ENCODE data around the gene FOXP1.
"Not testable (repeated sequence)": the region's sequence is repeated elsewhere in the genome, so short reads cannot be mapped to it uniquely, and the experiment has no call there.

FOXP1 gene

DNA sequence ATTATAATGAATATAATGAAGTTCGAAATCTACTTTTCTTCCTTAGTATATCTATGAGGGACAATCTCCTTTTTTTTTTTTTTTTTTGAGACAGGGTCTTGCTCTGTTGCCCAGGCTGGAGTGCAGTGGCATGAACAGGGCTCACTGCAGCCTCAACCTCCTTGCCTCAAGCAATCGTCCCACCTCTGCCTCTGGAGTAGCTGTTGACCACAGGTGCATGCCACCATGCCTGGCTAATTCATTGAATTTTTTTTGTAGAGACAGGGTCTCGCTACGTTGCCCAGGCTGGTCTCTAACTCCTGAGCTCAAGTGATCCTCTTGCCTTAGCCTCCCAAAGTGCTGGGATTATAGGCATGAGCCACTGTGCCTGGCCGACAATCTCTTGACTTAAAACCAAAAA is 607.5 kb downstream of the FOXP1 start:
- not testable (repeated sequence) for DNase-seq (ENCODE audit: low spot score)

DNA sequence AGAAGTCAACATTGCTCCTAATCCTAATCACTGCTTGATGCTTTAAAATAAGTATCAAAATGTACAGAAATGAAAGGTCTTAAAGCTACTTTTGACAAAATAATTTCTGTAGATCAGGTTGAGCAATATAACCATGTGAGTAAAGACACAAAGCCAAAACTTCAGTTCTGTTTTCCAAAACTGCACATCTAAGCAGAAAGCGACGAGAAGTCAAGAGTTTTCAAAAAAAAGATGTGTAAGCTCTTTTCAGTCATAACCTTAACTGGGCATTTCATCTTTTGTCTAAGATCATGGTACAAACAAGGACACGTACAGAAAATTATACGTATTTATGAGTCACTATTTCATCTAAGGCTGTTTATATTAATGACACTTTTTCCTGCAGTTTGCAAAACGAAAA is 608.8 kb downstream of the FOXP1 start:
- no peak for DNase-seq (ENCODE audit: low spot score)

GRCh38 chr3:70973558-70973957 is 610.0 kb downstream of the FOXP1 start:
- no peak for DNase-seq (ENCODE audit: low spot score)

DNA sequence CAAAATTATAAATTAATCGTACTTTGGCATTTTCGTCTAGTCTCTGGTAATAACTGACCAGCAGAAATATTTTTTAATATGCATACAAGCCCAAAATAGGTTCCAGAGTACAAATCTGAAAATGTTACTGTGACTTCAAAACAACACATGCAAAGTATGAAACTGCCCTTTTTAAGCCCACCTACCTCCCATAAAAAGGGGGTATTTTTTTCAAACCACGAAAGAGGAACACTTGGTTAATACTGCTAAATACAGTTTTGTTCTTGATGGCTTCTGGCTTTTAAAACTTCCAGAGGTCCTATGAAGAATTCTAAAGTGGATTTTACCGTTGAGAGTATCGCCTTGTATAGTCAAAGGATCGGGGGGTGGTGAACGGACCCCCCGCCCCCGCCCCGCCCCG is 610.7 kb downstream of the FOXP1 start:
- DNase-seq (ENCODE audit: low spot score), result no peak

DNA sequence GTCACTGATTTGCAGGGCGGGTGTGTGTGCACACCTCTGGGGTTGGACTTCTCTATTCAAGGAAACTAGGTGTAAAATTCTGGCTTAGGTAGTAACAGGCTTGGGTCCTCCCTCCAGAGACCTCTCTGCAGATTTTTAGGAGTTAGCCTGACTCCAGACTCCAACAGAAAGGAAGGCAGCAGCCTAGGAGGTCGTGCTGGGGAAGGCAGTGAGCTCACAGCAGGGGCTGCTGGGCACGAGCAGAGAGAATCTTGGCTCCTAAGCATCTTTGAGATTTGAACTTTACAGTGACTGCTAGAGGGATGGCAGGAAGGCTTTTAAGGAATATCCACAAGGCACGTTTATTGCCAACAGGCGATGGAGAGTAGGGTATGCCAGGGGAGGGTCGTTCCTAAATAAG is 612.6 kb downstream of the FOXP1 start:
- no peak for DNase-seq (ENCODE audit: low spot score)

GRCh38 chr3:70970171-70970570 is 613.4 kb downstream of the FOXP1 start:
- DNase-seq (ENCODE audit: low spot score), result peak; percentile 40

- DNase-seq (ENCODE audit: low spot score), result no peak
These were observed 619.9 kb downstream of the FOXP1 start for GRCh38 chr3:70963431-70964275.

DNA sequence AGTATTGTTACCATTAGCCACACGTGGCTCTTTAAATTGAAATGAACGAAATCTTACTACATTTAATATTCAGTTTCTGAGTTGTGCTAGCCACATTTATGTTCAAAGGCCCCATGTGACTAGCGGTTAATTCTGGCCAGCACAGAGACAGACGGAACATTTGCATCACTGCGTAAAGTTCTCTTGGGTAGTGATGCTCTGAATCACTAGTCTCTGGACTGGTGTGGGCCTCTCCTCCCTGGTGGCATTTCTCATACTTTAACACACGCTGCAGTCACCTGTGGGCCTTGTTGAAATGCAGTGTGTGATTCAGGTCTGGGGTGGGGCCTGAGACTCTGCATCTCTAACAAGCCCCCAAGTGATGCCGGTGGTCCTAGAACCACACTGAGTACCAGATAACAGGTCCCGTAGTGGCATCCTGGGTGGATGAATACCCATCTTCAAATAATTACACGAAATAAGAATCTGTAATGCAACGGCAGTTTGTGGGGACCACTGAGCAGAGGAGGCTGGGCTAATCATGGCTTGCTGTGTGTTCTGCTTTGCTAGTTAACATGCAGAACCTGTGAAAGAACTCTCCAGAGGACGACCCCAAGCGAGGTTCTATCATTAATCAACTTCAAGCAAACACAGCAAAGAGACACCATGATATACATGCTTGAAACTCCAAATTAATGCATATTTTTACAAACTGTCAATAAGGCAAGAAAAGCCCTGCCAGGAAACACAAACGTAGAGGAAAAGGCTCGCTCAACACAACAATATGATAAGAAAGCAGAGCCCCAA is 623.8 kb downstream of the FOXP1 start:
- no peak for DNase-seq (ENCODE audit: low spot score)

DNA sequence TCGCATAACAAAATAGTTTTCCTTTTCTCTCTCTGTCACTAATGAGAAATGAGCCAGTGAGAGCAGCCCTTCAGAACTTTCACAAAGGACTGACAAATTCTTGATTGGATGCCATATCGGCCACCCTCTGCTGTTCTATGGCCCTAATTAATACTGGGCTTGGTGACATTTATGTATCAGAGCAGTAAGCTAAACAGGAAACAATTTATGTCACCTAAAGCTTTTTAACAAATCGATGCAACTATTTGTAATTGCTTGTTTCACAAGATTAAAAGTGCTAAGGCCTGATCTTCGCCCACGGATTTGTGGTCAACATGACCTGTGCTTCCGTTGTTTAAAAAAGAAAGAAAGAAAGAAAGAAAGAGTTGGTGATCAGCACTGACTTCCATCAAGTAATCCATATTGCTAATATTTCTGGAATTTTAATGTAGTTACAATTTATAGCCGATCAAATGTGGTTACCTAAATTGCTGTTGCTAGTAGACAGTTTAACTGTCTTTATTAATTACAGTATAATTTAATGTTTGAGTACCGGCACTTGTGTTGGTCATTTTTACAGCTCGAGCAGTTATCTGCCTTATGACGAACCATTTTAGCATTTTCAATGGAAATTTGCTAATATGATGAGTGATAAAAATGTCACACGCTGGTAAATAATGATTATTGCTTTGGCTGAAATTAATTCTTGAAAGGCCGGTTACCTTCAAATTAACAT is 631.3 kb downstream of the FOXP1 start:
- no peak for DNase-seq (ENCODE audit: low spot score)

GRCh38 chr3:70951316-70951715 is 632.2 kb downstream of the FOXP1 start:
- DNase-seq (ENCODE audit: low spot score), result no peak

- no peak for DNase-seq (ENCODE audit: low spot score)
These were observed 635.9 kb downstream of the FOXP1 start for GRCh38 chr3:70947579-70947978.

GRCh38 chr3:70943886-70944285 is 639.6 kb downstream of the FOXP1 start:
- no peak for DNase-seq (ENCODE audit: low spot score)

DNA sequence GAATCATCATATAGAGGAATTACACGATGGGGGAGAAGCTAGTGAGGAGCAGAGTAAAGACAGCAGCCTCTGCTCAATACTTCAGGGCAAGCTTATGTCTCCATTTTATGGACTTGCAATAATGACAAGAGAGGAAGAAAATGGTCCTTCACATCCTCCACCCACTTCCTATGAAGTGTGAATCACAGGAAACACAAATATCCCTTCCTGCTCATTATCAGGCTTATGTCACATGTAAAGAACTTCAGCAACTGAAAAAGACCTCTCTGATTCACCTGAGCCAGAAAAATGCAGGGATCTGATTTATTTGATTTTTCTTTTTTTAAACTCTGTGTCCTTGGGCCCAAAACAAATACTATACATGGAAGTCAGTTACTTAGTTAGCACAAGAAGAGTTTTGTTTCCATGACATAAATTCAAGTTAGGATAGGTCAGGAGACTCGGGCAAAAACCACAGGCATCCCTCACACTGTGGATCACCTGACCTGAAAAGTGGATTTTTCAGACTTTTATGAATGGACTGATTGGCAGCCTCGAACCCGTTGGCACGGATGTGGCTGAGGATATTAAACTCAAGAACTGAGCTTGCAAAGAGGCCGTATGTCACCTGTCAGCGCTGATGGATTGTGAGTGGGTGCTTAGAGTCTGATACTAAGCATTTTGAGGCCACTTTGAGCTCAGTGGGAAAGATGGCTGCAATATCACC is 650.3 kb downstream of the FOXP1 start:
- no peak for DNase-seq (ENCODE audit: low spot score)

DNA sequence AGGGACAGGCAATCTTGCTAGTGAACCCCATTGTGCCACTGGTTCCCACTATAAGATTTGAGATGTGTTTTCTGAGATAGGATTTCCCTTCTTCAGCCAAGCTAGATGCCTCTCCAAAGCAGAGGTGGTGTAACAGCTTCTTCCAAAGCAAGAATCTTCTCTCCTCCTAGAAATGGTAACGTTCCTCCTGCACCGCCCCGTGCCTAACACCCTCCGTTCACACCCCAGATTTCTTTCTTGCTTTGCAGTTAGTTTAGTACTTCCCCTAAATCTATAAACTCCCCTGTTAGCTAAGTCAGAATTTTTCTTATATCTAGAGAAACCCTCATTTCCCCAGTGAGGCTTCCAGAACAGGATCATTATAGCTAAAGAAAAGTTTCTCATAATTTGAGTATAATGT is 653.5 kb downstream of the FOXP1 start:
- DNase-seq (ENCODE audit: low spot score), result no peak

GRCh38 chr3:70927239-70927638 is 656.3 kb downstream of the FOXP1 start:
- DNase-seq (ENCODE audit: low spot score), result no peak

DNA sequence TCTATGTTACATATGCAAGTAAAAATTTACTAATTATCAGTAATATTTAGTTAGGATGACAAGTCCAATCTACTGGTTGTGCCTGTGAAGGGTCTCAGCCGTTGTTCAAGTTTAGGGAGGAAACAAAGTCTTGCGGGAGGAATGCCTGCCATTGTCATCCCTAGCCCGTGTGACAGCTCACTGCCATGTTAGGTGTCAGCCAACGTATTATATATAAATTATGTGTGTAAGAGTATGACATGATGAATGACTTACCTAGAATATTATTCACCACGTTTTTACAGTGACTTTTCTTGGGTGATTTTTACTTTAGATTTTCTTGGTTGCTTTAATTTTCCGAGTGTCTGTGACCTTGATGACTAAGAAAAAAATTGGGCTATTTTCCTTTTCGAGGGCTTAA is 656.7 kb downstream of the FOXP1 start:
- no peak for DNase-seq (ENCODE audit: low spot score)

GRCh38 chr3:70919661-70920060 is 663.9 kb downstream of the FOXP1 start:
- no peak for DNase-seq (ENCODE audit: low spot score)

DNA sequence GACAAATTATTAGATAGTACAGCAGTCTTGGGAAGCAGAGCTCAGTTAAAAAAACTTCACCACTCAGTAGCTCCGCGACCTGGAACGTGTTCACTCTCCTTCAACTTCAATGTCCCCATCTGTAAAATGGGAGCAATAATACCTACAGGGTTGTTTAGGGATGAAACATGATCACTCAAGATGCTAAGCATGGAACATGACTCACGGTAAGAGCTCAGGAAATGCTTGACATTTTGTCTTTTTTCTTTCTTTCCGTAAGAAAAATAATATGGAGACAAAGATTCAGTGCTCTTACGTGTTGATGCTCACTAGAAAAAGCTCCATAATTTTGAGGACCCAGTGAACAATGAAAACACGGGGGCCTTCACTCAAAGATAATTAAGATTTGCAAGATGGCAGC is 664.4 kb downstream of the FOXP1 start:
- DNase-seq (ENCODE audit: low spot score), result no peak

GRCh38 chr3:70916375-70917055 is 667.0 kb downstream of the FOXP1 start:
- DNase-seq (ENCODE audit: low spot score), result no peak

GRCh38 chr3:70914862-70915261 is 668.7 kb downstream of the FOXP1 start:
- DNase-seq (ENCODE audit: low spot score), result peak; percentile 3

GRCh38 chr3:70911719-70912118 is 671.8 kb downstream of the FOXP1 start:
- DNase-seq (ENCODE audit: low spot score), result no peak

All from globus pallidus (tissue), 1 donor.